Endothelial cell of umbilical vein (primary cell): ENCODE measurements around the gene FUT8.

ENCODE experiments used
- FOS ChIP-seq: IDR thresholded peaks from 2 replicates; pipeline ENCODE4 v1.6.1; 2011; ENCODE audit warnings: mild to moderate bottlenecking, low read length, moderate library complexity, borderline replicate concordance; ENCODE audit not compliant: insufficient read depth
- JUN ChIP-seq: IDR thresholded peaks from 2 replicates; pipeline ENCODE4 v1.6.1; 2011; ENCODE audit warnings: borderline replicate concordance, low read depth; ENCODE audit not compliant: insufficient read length, insufficient read depth

DNA sequence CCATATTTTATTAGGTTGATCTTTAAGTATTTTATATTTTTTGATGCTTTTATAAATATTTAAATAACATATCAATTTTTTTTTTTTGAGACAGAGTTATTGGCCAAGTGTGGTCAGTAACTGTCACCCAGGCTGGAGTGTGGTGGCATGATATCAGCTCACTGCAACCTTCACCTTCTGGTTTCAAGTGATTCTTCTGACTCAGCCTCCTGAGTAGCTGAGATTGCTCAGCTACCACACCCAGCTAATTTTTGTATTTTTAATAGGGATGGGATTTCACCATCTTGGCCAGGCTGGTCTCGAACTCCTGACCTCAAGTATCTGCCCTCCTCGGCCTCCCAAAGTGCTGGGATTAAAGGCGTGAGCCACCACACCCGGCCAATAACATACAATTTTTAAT, 71.1 kb downstream of the FUT8 start:
- no peak for TF ChIP-seq FOS
- no peak for TF ChIP-seq JUN
